Natural killer cell (primary cell): Measurements from ENCODE around the gene SNRPB. TPM values are rescaled to one million over a fixed set of nuclear protein-coding genes. Genes with fewer than 3 reads are reported as not detected.

ENCODE experiments used
- ATAC-seq, 3 donors: fragments of 150-1000 bp in 2 of 3; fragments of 200-7000 bp in 1 of 3; cut with Tn5 transposase; 1 replicate in 1 of 3; 2 replicates in 2 of 3; pipeline ENCODE4 v1.10.0; 2021; ENCODE audit warnings: mild to moderate bottlenecking in 2 of 3, moderate library complexity in 2 of 3
- DNase-seq, 2 donors: peaks; one replicate each; pipeline versions ENCODE4 v3.0.0 to v3.0.0-alpha.2; 2013 to 2021; ENCODE audit warnings: mixed read lengths in 1 of 2
- H3K27ac ChIP-seq: one replicate; pipeline ENCODE4 v1.5.1; 2013; ENCODE audit warnings: mild to moderate bottlenecking, low read length
- H3K27me3 ChIP-seq: one replicate; pipeline ENCODE4 v1.6.1; 2013; ENCODE audit warnings: low read length; ENCODE audit not compliant: control insufficient read depth, insufficient read depth
- H3K36me3 ChIP-seq: one replicate; pipeline ENCODE4 v1.6.1; 2013; ENCODE audit warnings: low read length; ENCODE audit not compliant: control insufficient read depth, insufficient read depth
- H3K4me1 ChIP-seq: one replicate; pipeline ENCODE4 v1.6.1; 2013; ENCODE audit warnings: low read length; ENCODE audit not compliant: control insufficient read depth, insufficient read depth
- H3K4me3 ChIP-seq: one replicate; pipeline ENCODE4 v1.5.1; 2013; ENCODE audit warnings: low read length
- H3K9me3 ChIP-seq: one replicate; pipeline ENCODE4 v1.6.1; 2013; ENCODE audit warnings: low read length; ENCODE audit not compliant: control insufficient read depth, insufficient read depth
- H3K27ac Mint-ChIP-seq, 2 donors: one replicate each; pipeline ENCODE4 v1.8.0; 2022; ENCODE audit warnings: mild to moderate bottlenecking in 2 of 2, mixed read lengths in 2 of 2, moderate library complexity in 1 of 2
- H3K27me3 Mint-ChIP-seq, 2 donors: one replicate each; pipeline ENCODE4 v1.8.0; 2022; ENCODE audit warnings: low read depth in 2 of 2, mixed read lengths in 2 of 2
- H3K36me3 Mint-ChIP-seq: one replicate; pipeline ENCODE4 v1.8.0; 2022; ENCODE audit warnings: mixed read lengths
- H3K4me1 Mint-ChIP-seq, 2 donors: one replicate each; pipeline ENCODE4 v1.8.0; 2022; ENCODE audit warnings: mixed read lengths in 2 of 2
- H3K4me3 Mint-ChIP-seq: one replicate; pipeline ENCODE4 v1.8.0; 2022; ENCODE audit warnings: mild to moderate bottlenecking, moderate library complexity, mixed read lengths
- H3K9me3 Mint-ChIP-seq, 2 donors: one replicate each; pipeline ENCODE4 v1.8.0; 2022; ENCODE audit warnings: mixed read lengths in 2 of 2
- WGBS: methylation state at CpG from one replicate; pipeline ENCODE4 v1.1.7; 2013; ENCODE audit warnings: missing lambda C conversion rate; ENCODE audit not compliant: insufficient coverage; 5-methylcytosine and 5-hydroxymethylcytosine counted together
- intact Hi-C: fragments of 100-400 bp; cut with micrococcal nuclease; formaldehyde crosslinking; loops from one replicate; pipeline ENCODE4 v1.14.2; 2022
- total RNA-seq, 4 donors: library from RNA; stranded (reverse); fragments of 120-200 nt in 1 of 4; gene quantifications; one replicate each; pipeline versions ENCODE4 v1.2.3 to v1.2.4, GENCODE V29; 2013 to 2022
- TF ChIP-seq, protein P1 (sequence below): fragments of 200-600 bp; IDR thresholded peaks from one replicate; pipeline ENCODE4 v1.8.0; 2022; ENCODE audit warnings: antibody characterized with exemption

SNRPB gene
- total RNA-seq, 3 donors from 2014 or later (not counting 1 experiment from before 2014, with no cell fraction given) = 160 to 174 (median 162) TPM

DNA sequence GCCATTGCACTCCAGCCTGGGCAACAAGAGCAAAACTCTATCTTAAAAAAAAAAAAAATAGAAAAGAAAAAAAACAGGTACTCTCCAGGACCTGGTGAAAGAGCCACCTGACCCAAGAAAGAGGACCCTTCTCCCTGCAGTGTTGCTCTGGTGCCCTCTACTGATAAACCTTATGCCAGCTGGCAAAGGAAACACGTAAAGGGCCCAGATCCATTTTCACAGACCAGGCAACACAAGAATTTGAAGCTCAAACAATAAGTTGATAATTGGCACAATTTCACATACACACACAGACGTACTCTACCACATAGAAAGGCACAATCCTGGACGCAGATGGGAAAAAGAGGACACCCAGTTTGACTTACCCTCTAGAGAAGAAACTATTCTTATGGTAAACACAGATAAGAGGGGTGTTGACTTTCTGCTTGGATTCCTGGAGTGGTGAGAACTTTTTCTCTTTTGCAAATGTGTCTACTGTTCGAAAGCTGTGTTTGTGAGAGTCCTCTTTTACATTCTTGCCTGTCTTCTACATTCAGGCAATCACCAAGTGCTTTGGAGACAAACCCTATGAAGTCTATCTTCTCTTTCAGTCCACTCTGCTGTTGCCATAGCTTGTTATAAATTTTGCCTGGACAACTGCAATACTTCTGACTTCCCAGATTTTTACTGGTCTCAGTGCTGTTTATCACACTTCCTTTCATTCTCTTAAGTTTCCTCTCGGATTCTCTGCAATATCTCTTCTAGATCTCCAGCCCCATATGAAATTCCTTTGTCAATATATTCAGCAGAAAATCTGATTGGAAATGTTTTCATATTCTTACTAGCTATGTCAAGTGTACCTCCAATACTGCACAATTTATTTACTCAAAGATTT is 6.4 kb upstream of the SNRPB start:
- H3K36me3 ChIP-seq = peaks cover 2% of the 10 kb centered on the region
- H3K27ac ChIP-seq = no peak overlapping the region
- Mint-ChIP-seq H3K9me3 (peaks cover 0 to 2% of the 10 kb centered on the region in 2 donors), H3K36me3 (peaks cover 9% of the 10 kb centered on the region), H3K4me1 (peaks cover 0 to 5% of the 10 kb centered on the region in 2 donors), H3K4me3 (no peak overlapping the region), H3K27ac (no peak overlapping the region), H3K27me3 (no peaks in the 10 kb centered on the region)
- H3K9me3 ChIP-seq = no peaks in the 10 kb centered on the region
- TF ChIP-seq, protein P1, sequence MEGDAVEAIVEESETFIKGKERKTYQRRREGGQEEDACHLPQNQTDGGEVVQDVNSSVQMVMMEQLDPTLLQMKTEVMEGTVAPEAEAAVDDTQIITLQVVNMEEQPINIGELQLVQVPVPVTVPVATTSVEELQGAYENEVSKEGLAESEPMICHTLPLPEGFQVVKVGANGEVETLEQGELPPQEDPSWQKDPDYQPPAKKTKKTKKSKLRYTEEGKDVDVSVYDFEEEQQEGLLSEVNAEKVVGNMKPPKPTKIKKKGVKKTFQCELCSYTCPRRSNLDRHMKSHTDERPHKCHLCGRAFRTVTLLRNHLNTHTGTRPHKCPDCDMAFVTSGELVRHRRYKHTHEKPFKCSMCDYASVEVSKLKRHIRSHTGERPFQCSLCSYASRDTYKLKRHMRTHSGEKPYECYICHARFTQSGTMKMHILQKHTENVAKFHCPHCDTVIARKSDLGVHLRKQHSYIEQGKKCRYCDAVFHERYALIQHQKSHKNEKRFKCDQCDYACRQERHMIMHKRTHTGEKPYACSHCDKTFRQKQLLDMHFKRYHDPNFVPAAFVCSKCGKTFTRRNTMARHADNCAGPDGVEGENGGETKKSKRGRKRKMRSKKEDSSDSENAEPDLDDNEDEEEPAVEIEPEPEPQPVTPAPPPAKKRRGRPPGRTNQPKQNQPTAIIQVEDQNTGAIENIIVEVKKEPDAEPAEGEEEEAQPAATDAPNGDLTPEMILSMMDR = no peak
- 95% methylated on average over 4 of the region's 5 CpGs for WGBS
- no peak for DNase-seq
- H3K27me3 ChIP-seq = no peaks in the 10 kb centered on the region
- no peak for ATAC-seq
- intact Hi-C loops = loop anchor here (10.0 kb wide), 1 partner anchor 1362 kb away; the partner anchor contains the start of gene PSMF1
- H3K4me1 ChIP-seq = no peaks in the 10 kb centered on the region
- no peak overlapping the region for H3K4me3 ChIP-seq

DNA sequence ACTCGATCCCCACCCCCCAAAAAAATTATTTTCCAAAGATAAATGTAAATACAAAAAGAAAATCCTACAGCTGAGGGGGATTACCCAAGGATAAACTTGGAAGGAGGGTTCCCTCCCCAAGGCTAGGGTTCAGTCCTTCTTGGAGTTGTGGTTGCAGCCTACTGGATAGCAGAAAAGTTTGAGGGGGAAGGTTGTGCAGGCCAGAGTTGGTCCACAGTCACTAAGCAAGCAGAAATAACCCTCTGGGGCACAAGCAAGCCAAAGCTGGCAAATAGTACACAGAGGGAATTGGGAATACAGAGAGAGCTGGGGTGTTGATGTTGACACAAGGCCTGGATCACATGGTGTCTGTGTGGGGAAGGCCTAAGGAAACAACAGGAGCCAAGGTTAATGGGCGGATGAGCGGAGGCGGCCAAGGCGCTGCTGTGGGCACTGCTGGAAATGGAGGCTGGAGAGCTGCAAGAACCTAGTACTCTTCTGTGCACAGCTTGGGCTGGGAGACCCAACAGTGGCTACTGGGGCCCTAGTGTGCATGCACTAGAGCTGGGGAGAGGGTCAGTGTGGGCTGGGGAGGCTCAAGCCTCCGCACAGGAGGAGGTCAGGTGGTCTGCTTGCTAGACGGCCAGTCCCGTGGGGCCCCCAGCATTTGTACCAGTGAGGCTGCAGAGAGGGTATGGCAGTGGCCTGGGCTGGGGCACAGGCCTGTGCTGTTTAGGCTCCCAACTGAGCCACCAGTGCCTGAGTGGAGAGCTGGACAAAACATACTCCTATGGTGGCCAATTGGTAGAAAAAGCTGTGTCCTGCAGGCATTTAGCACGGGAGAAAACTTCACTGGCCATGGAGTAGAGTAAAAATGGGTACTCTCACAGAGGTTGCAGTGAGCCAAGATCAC is 5.5 kb upstream of the SNRPB start:
- ATAC-seq (no peak), DNase-seq (no peak)
- Mint-ChIP-seq H3K9me3 (peaks cover 0 to under 1% of the 10 kb centered on the region in 2 donors), H3K4me1 (peaks cover 3 to 13% of the 10 kb centered on the region in 2 donors), H3K36me3 (peaks cover 9% of the 10 kb centered on the region), H3K27ac (no peak overlapping the region), H3K4me3 (no peak overlapping the region), H3K27me3 (no peaks in the 10 kb centered on the region)
- Histone ChIP-seq H3K4me3 (no peak overlapping the region), H3K27ac (no peak overlapping the region), H3K27me3 (no peaks in the 10 kb centered on the region), H3K36me3 (peaks cover 2% of the 10 kb centered on the region), H3K4me1 (peaks cover 1% of the 10 kb centered on the region), H3K9me3 (no peaks in the 10 kb centered on the region)
- WGBS = 96% methylated on average over 8 of the region's 9 CpGs
- TF ChIP-seq, protein P1 = no peak
- intact Hi-C loops = loop anchor here (10.0 kb wide), 1 partner anchor 1361 kb away; the partner anchor contains the start of gene PSMF1

DNA sequence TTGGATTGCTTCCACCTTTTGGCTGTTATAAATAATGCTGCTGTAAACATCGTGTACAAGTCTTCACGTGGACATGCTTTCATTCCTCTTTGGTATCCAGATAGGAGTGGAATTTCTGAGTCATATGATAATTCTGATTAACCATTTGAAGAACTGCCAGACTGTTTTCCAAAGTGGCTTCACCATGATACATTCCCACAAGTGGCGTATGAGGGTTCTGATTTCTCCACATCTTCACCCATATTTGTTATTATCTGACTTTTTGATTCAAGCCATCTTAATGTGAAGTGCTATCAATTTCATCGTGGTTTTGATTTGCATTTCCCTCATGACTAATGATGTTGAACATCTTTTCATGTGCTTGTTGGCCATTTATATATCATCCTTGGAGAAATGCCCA is 2.9 kb upstream of the SNRPB start:
- Mint-ChIP-seq H3K27ac (no peak overlapping the region), H3K9me3 (no peaks in the 10 kb centered on the region), H3K27me3 (no peaks in the 10 kb centered on the region), H3K4me1 (peaks cover 25 to 37% of the 10 kb centered on the region in 2 donors), H3K36me3 (no peaks in the 10 kb centered on the region), H3K4me3 (no peak overlapping the region)
- H3K9me3 ChIP-seq = no peaks in the 10 kb centered on the region
- TF ChIP-seq, protein P1 = no peak
- H3K36me3 ChIP-seq = no peaks in the 10 kb centered on the region
- WGBS = 79% methylated on average over 3 of the region's 4 CpGs
- intact Hi-C loops = loop anchor here (10.0 kb wide), 1 partner anchor 1359 kb away; the partner anchor contains the start of gene PSMF1
- peaks cover 19% of the 10 kb centered on the region for H3K4me1 ChIP-seq
- no peak overlapping the region for H3K27ac ChIP-seq
- H3K4me3 ChIP-seq = no peak overlapping the region
- ATAC-seq (no peak), DNase-seq (no peak)
- H3K27me3 ChIP-seq = no peaks in the 10 kb centered on the region
